HT1080 (cell line): ENCODE measurements around the gene BCORL1. TPM values are rescaled to one million over a fixed set of nuclear protein-coding genes. Genes with fewer than 3 reads are reported as not detected.
A peak's percentile ranks its signal among the peaks of the same experiment; 100 is the strongest.

Experiments used
- DNase-seq: peaks from one replicate; pipeline ENCODE4 v3.0.0-alpha.2; 2015; ENCODE audit warnings: low read depth
- total RNA-seq: library from RNA; depleted of rRNA; stranded (reverse); fragments of >200 nt; shearing (Covaris generic); gene quantifications from 2 replicates; pipeline ENCODE4 v1.2.3, GENCODE V29; 2014

BCORL1 gene
- total RNA-seq, 1 experiment from 2014 or later, result 1.6 TPM

- no peak for DNase-seq
These were observed 18.7 kb upstream of the BCORL1 start for GRCh38 chrX:129963729-129964128.

GRCh38 chrX:129965166-129965565 lies 17.3 kb upstream of the BCORL1 start:
- DNase-seq, result no peak

GRCh38 chrX:129968968-129969367 lies 13.5 kb upstream of the BCORL1 start:
- no peak for DNase-seq

DNA sequence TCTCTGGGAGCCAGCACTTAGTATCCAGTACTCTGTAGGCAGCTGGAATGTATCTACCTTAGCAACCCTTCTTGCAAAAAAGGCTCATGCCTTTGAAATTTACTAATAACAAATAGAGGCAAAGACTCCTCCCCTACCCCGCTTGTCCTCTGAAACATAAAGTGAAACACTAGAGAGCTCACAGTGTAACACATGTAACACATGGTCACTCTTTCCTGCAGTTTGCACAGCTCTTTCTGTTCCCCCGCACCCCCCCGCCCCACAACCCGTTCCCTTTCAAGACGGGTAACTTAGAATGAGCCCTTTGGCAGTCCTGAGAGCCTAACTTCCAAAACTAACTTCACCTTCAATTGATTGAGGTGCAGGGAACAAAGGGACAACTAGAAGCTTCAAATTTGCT lies 6.0 kb upstream of the BCORL1 start:
- no peak for DNase-seq

GRCh38 chrX:129979207-129979920 lies 3.1 kb upstream of the BCORL1 start:
- DNase-seq, result no peak

- no peak for DNase-seq
These were observed 2.4 kb upstream of the BCORL1 start for GRCh38 chrX:129980001-129980401.

GRCh38 chrX:129980540-129981199 lies 1.8 kb upstream of the BCORL1 start:
- DNase-seq, result no peak

DNA sequence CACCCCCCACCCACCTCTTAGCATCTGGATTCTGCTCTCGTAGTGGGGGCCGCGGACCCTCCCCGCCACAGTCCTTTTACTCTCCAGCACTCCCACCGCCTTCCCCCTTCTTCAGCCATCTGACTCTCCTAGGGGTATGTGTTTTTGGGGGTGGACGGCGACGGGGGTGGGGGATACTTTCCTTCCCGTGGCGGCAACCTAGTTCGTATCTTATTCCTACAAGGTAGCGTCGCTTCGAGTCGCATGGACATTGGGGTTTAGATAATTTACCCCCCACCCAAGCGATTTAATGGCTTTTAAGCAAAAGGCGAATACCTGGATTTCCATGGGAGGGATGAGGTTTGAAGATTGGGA lies 1.3 kb upstream of the BCORL1 start:
- no peak for DNase-seq

DNA sequence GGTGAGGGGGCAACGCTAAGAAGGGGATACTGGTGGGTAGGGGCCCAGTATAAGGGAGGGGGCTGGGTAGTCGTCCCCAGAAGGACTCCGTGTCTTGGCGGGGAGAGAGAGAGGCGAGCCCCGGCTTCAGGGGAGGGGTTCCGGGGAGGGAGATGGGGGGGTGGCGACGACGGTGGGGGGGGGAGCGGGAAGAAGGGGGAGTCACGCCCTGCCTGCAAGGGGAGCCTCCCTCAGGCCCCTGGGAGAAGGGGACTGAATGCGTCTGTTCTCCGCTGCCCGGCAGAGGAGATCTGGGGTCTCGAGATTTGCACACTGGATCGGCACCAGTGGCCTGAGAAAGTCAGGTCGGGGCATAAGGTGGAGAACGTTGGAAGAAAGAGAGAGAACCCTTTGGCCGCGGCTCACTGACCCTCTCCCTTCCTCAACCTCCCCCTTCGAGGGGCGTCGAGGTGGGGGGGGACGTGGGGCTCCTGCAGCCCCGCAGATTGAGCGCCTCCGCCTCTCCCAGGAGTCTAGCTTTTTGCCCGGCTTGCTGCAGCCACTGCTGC lies 609 bp upstream of the BCORL1 start:
- no peak for DNase-seq

DNA sequence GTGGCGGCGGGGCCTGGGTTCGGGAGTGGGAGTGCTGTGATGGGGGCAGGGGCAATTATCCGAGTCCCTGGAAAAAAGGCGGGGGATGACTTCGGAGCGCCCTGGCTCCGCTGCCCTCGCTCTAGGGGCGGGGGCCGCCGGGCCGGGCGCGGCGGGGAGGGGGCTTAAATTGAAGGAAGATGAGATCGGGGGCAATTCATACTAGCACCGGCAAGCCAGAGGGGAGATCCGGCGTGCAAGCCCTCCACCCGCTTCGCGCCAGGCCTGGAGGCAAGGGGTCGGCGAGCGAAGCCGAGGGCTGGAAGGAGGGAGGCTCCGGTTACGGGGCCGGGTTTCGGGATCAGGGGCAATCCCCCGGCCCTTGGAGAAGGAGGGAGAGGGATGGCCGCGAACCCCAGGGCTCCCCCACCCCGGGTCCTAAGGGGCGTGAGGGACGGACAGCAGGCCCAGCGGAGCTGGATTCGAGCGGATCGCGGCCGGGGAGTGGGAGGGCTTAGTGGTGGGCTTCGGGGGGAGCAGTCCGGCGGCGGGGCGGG lies 1.2 kb downstream of the BCORL1 start:
- no peak for DNase-seq

- no peak for DNase-seq
These were observed 1.9 kb downstream of the BCORL1 start for GRCh38 chrX:129984111-129984958.

DNA sequence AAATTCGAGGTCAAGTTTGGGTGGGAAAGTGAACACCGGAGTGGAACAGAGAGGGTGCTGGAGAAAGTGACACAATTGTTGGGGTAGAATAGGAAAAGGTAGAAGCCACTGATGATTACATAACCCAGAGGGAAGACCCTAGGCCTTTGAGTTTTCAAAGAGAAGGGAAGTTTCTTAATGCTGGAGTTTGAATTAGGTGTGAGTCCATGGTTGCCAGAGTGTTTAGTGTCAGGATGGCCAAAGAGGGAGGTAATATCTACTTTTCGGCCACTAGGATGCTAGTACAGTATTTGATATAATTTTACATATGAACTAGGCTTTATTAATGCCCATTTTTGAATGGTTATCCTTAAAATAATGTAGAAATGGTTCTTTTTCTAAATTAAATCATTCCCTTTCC lies 5.4 kb downstream of the BCORL1 start:
- DNase-seq, result no peak

GRCh38 chrX:129992181-129992580 lies 9.7 kb downstream of the BCORL1 start:
- no peak for DNase-seq

GRCh38 chrX:129996120-129996519 lies 13.7 kb downstream of the BCORL1 start:
- DNase-seq, result peak; percentile 40

GRCh38 chrX:129997086-129997485 lies 14.7 kb downstream of the BCORL1 start:
- no peak for DNase-seq

DNA sequence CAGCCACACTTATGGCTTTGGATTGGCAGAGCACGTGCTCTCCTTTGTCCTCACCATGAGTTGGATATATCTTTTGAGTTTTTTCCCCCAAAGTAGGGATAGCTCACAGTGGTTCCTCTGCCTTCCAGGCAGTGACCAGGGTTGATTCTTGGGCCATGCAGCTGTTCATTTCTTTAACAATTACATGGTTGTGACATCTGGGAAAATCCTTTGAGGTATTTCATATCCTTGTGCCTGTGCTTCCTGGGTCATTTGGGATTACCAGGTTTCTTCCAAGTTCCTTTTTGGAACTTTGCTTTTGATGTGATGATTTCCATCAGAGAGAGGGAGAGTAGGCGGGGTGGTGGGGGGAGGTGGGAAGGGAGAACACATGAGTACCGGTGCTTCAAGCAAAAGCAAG lies 15.6 kb downstream of the BCORL1 start:
- no peak for DNase-seq

- no peak for DNase-seq
These were observed 19.5 kb downstream of the BCORL1 start for GRCh38 chrX:130001893-130002292.

- DNase-seq, result no peak
These were observed 20.1 kb downstream of the BCORL1 start for GRCh38 chrX:130002541-130002940.

DNA sequence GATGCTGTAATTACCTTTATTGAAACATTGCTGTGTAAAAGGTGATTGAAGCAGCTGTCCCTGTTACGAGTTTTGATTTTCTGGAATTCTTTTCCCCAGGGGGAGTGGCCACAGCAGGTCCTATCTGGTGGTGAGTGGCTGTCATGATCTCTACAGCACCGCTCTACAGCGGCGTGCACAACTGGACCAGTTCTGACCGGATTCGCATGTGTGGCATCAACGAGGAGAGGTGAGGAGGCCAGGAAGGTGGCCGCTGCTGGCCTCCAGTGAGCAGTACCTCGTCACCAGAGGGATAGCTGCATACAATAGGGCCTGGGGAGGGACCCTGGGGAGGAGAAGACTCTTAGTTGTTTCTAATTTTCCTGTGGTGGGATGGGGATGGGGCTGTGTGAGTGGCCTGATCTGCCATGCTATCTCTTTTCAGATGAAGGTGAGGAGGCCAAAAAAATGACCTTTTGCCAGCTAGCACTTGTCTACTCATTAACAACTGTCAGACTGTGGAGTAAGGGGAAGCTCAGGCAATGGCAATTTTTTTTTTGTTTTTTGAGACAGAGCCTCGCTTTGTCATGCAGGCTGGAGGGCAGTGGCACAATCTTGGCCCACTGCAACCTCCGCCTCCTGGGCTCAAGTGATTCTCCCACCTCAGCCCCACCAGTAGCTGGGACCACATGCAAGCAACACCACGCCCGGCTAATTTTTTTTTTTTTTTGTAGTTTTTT lies 22.8 kb downstream of the BCORL1 start:
- no peak for DNase-seq

GRCh38 chrX:130009658-130010223 lies 27.3 kb downstream of the BCORL1 start:
- DNase-seq, result no peak

- no peak for DNase-seq
These were observed 30.2 kb downstream of the BCORL1 start for GRCh38 chrX:130012683-130013082.
